GM18520 (cell line): ENCODE results near the gene ERICH3.

Experiments
- ATAC-seq: cut with Tn5 transposase; IDR thresholded peaks from one replicate; pipeline ENCODE4 v1.9.1; 2021; ENCODE audit not compliant: unreplicated experiment

Gene ERICH3

GRCh38 chr1:74592580-74593355, 80.8 kb downstream of the ERICH3 start:
- no peak for ATAC-seq

DNA sequence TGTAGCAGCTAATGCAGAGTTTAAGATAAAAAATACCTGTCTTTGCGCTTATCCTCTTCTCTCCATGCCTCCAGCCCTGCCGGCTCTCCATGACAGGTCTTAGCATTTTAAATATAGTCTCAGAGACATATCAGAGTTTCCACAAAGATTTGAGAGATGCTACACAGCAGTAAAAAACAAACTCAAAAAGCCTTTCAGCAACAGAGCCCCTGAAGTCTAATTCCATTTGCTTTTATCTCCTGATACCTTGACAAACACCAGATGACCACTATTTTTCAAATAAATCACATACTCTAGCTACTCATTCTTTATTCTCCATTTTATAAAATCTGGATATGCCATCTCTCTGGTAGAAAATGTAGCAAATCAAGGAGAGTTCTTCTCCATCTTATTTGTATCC, 81.6 kb downstream of the ERICH3 start:
- no peak for ATAC-seq

GRCh38 chr1:74590288-74590687, 83.3 kb downstream of the ERICH3 start:
- ATAC-seq = no peak

- no peak for ATAC-seq
These were observed 85.7 kb downstream of the ERICH3 start for GRCh38 chr1:74587888-74588287.

GRCh38 chr1:74586253-74586897, 87.2 kb downstream of the ERICH3 start:
- no peak for ATAC-seq

- no peak for ATAC-seq
These were observed 89.4 kb downstream of the ERICH3 start for GRCh38 chr1:74584185-74584584.

GRCh38 chr1:74583397-74583796, 90.2 kb downstream of the ERICH3 start:
- ATAC-seq = no peak

DNA sequence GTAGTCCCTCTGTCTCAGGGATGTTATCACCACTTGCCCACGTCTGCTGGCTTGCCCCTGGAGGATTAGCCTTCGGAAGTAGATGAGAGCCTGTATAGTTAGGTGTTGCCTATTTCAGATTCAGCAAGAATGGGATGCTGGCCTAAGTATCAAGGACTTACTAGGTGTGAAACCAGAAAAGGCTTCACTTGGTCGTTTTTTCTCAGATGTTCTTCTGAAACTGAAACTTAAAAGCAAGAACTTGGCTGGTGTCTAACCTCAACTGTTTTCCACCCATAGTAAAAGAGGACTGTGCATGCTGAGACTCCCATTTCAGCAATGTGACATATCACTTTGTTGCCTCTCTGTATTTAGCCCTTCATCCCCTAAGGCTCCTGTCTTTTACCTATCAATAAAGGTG, 94.2 kb downstream of the ERICH3 start:
- peak; percentile 98 for ATAC-seq

- ATAC-seq = no peak
These were observed 95.5 kb downstream of the ERICH3 start for GRCh38 chr1:74578101-74578500.

- no peak for ATAC-seq
These were observed 101.7 kb downstream of the ERICH3 start for GRCh38 chr1:74571891-74572290.

GRCh38 chr1:74571493-74571800, 102.1 kb downstream of the ERICH3 start:
- no peak for ATAC-seq

DNA sequence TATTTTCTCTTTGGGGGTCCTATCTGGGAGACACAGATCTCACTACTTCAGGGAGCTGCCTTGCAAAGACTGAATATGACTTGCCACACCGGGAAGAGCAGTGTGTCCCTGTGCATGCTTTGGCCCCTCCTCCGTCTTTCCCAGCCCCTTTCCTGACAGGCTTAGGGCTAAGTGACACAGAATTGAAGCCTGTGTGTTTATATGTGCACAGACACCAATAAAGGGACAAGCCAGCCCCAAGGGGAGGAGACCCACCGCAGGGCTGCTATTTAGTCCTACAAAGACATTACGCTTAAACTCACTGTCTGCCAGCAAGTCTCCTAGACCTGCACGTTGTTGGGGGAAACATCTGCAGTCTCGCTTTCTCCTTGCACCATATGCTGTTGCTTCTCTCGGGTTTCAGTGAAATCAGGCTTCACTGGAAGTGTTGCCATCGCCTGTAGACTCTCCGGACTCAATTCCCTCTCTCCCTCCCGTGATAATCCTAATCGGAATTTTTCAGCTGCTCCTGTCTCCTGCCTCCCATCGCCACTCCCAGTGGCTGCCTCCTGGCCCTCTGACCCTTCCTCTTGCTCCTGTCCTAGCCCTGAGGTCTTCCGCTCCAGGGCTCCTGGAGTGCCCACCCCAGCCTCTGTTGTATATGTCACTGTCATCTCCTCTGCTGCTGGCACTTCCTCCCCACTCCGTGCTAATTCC, 102.6 kb downstream of the ERICH3 start:
- ATAC-seq = no peak

DNA sequence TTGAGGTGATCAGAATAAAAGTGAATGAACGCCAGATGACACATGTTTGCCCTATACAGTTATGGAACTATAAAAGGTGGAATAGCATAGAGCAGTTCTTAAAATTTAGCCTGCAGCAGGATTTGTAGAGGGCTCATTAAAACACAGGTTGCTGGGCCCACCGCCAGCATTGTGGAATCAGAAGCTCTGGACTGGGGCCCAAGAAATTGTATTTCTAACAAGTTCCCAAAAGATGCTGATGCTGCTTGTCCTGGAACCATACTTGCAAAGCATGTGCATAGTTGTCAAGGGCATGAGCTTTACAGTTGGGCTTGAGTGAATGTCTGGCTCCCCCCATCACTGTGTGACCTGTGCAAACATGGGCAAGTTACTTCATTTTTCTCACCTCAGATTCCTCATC, 123.7 kb downstream of the ERICH3 start:
- ATAC-seq = no peak

DNA sequence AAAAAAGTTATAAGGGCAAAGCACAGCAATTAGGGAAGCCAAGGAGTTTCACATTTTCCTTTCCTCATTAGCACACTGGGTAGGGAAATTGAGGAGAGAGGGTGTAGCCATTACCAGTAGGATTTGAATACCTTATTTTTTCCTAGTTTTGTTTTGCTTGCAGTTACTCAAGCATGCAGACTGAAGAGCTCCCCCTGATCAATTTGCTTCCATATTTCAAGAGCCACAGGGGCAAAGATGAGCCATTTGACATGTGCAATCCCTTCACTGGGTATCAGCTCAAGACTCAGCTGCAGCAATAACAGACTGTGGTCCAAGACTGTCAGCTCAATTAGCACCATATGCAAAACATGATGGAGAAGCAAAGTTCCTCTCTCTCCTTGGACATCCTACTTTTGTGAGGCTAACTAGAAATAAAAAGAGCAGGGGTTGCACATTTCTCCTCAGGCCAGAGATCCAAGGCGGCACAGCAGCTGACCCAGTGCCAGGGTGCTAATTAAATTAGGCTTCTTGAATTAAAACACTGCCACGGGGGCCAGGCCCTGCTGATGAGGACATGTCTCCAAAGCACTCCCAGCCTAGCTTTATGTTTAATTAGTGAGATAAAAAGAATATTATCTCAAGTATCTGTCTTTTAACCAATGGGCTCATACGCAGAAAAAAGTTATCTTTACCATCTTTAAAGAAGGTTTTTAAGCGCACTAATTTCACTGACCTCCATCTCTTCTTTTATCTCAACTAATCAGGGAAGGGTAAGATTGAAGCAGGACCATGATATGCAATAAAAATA, 124.4 kb downstream of the ERICH3 start:
- no peak for ATAC-seq

- ATAC-seq = no peak
These were observed 127.8 kb downstream of the ERICH3 start for GRCh38 chr1:74545821-74546220.

DNA sequence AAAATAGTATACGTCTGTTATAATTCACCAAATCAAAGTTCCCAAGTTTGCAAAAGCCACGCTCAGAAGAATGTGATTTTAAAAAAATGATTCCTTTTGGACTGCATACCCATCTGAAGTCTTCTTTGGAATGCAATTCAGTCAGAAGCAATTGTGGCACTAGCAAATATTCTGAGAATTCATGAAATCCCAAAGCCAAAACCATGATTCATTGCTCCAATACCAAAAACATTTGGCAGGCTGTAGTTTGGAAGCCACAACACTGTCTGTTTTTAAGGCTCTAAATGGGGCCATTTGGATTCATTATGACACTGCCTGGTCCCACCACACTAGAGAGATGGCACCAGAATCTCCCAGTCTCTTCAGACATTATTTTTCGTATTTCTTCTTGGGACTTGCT, 139.4 kb downstream of the ERICH3 start:
- no peak for ATAC-seq

DNA sequence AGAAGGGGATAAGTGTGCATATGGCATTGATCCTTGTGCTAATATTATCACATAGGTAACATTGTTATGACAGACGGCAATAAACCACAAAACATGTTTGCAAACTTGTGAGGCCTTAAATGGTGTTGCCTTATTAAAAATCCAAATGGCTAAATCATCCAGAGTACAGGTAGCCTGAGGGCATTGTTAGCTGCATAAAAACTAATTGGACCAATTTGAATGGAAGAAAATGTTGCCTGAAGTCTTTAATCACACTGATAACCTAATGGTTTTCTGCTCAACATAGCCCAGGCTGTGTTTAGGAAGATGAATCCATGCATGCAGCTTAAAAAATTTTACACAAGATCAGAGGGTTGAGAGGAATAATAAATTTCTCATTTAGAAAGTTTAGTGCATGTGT, 141.8 kb downstream of the ERICH3 start:
- ATAC-seq = no peak

DNA sequence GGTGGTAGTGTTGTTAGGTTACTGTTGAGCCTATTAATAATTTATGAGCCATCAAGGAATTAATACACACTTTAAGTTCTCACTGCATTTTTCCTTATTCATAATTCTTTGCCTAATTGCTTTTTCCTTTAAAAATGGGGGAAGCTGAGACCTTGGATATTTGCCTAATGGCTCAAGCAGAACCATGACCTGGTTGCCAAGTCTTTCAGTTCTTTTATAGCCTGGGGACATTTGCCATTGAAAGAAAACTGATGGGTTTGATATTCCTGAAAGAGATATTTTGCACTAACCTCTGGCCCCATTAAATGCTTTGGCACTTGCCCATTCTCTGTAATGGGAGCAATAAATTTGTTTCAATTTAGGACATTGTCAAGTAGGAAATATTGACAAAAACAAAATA, 142.7 kb downstream of the ERICH3 start:
- ATAC-seq = no peak

GRCh38 chr1:74528123-74528522, 145.5 kb downstream of the ERICH3 start:
- ATAC-seq = no peak

DNA sequence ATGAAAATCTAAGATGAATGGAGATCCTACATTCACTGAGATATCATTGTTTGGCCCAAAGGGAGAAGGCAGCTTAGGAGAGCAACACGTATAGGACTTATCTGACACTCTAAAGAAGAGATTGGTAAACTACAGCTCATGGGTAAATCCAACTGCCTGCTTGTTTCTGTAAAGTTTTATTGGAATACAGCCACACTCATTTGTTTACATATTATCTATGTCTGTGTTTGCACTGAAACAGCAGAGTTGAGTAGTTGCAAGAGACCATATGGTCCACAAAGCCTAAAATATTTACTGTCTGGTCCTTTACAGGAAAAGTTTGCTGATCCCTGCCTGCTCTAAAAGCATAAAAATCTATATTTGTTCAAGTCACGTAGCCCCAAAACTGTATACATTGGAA, 146.9 kb downstream of the ERICH3 start:
- ATAC-seq = no peak

DNA sequence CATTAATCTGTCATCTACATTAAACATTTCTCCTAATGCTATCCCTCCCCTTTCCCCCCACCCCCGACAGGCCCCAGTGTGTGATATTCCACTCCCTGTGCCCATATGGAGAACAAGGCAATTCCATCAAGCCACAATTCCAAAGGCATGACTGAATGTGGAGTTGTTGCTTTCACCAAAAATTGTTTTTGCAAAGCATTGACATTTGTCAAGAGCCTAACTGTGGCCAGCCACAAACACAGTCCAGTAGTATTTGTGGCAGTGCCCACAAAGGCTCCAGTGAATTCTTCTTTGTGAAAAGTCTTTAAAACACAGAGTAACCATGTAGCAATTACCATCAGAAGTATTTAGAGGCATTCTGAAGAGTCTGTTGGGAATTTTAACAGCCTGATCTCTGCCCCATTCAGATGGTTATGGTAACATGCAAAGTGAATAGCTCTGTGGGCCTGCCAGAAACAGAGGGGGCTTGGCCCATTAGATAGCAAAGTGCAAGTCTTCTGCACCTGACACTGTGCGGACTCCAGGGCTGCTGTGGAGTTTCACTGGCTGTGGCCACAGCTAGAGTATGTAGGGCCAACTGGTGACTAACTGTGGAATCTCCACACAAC, 149.6 kb downstream of the ERICH3 start:
- no peak for ATAC-seq
